GM19455 (cell line): ENCODE results near the gene OR10H1.
"Not testable (repeated sequence)": the region's sequence is repeated elsewhere in the genome, so short reads cannot be mapped to it uniquely, and the experiment has no call there.

Experiments used
- ATAC-seq: cut with Tn5 transposase; IDR thresholded peaks from one replicate; pipeline ENCODE4 v1.9.1; 2021; ENCODE audit not compliant: unreplicated experiment

OR10H1 gene

GRCh38 chr19:15776264-15776663 lies 39.2 kb downstream of the OR10H1 start:
- no peak for ATAC-seq

DNA sequence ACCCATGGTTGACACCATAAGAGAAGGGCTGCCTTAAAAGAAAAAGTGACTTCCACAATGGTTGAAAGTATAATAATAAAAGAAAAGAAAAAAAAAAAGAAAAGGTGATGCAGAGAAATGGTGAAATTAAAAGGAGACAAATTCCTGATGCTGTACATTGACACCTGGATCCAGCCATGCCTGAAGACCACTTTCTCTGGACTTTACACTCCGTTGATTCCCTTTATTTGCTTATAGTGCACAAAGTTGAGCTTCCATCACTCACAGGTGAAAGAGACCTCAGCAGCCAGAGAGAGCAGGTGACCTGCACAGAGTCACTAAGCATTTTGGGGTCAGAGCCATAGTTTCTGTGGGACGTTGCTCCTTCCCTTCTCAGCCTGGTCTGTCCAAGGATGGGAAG lies 40.2 kb downstream of the OR10H1 start:
- ATAC-seq = no peak

- ATAC-seq = not testable (repeated sequence)
These were observed 41.3 kb downstream of the OR10H1 start for GRCh38 chr19:15774159-15774558.

GRCh38 chr19:15769586-15769985 lies 45.9 kb downstream of the OR10H1 start:
- ATAC-seq = no peak

DNA sequence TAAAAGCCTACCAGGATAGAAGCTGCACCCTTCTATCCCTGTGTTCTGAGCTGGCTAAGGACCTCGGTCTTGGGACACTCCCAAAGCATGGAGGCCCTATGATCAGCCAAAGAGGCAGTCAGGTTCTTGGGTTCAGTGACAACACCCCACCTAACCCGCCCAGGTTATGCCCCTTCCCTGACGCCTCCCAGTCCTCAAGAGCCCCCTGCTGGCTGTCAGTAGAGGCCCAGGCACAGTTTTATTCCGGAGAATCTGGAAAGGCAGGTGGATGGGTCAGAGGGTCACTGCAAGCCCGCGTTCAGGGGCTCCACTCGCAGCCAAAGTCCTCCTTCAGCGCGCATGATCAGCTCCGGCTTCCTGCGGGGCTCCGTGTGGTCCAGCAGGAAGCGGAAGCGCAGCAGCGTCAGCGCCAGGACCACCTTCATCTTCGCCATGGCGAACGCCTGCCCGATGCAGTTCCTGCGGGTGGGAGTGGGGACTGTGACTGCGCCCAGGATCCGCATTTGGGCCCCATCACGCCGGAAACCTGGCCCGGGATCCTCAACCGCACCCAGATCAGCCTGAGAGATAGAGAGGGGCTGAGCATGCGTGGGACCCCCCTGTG lies 55.4 kb downstream of the OR10H1 start:
- ATAC-seq = no peak

GRCh38 chr19:15758379-15758778 lies 57.1 kb downstream of the OR10H1 start:
- no peak for ATAC-seq
